HG03571 (cell line): ENCODE data around the gene KIF4B.

ENCODE experiments used
- ATAC-seq: cut with Tn5 transposase; IDR thresholded peaks from one replicate; pipeline ENCODE4 v1.9.1; 2021; ENCODE audit not compliant: unreplicated experiment

The KIF4B gene

GRCh38 chr5:155053501-155053900 is 39.9 kb downstream of the KIF4B start:
- no peak for ATAC-seq

GRCh38 chr5:155056644-155057269 is 43.2 kb downstream of the KIF4B start:
- no peak for ATAC-seq

- ATAC-seq, result no peak
Observed at GRCh38 chr5:155057626-155058025, 44.1 kb downstream of the KIF4B start.

- no peak for ATAC-seq
Observed at GRCh38 chr5:155064580-155064979, 51.0 kb downstream of the KIF4B start.

DNA sequence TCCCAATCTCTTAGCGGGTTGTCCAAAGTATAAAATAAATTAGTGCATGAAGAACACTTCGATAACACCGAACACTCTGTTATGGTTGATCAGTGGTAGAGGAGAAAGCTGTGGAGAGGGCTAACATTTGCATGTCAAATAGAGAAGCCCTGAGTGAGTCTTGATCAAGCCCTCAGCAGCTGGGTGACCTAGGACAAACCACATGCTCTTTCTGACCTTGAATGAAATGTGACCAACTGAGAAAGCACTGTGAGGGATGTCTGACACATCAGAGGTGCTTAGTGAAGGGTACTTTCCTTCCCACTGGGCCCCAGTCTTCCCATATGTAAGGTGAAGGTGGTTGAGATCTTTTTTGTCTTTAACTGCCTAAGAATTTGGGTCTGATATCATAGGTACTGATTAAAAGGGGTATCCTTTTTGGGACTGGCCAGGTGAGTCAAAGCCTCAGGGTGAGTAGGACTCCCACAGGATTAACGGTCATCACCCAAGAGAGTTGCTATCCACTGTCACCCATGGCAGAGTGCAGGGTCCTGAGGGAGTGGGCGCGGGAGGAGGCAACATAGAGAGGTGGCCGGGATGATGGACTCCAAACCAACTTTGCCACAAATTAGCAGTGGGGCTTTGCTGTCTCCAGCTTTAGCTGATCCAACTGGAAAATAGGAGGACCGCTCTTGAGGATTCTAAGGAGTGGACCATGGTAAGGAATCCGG is 53.5 kb downstream of the KIF4B start:
- no peak for ATAC-seq
